ENCODE data around the gene DENND4A.

The DENND4A gene

GRCh38 chr15:65806397-65806796 lies 14.3 kb upstream of the DENND4A start:
- no peak for DNase-seq (ENCODE audit: low spot score)
- Histone ChIP-seq H3K4me3 (no peak overlapping the region), H3K27ac (no peak overlapping the region)
- TF ChIP-seq CTCF (IDR thresholded peaks at IDR 0.05): no peak

- TF ChIP-seq CTCF (IDR thresholded peaks at IDR 0.05): no peak
- no peak for DNase-seq (ENCODE audit: low spot score)
- peak overlapping the region in 1 of 2 donors; percentile 44 for H3K27ac ChIP-seq
- no peak overlapping the region for H3K4me3 ChIP-seq
Measured at GRCh38 chr15:65805019-65805745, 13.1 kb upstream of the DENND4A start.

GRCh38 chr15:65804252-65804931 lies 12.3 kb upstream of the DENND4A start:
- DNase-seq (ENCODE audit: low spot score): no peak
- peak overlapping the region in 1 of 2 donors; percentile 44 for H3K27ac ChIP-seq
- no peak for TF ChIP-seq CTCF (IDR thresholded peaks at IDR 0.05)
- no peak overlapping the region for H3K4me3 ChIP-seq

- no peak for DNase-seq (ENCODE audit: low spot score)
- Histone ChIP-seq H3K4me3 (no peak overlapping the region), H3K27ac (no peak overlapping the region)
- no peak for TF ChIP-seq CTCF (IDR thresholded peaks at IDR 0.05)
Measured at GRCh38 chr15:65801229-65801805, 9.2 kb upstream of the DENND4A start.

- TF ChIP-seq CTCF (IDR thresholded peaks at IDR 0.05): no peak
- H3K4me3 ChIP-seq: no peak overlapping the region
- no peak overlapping the region for H3K27ac ChIP-seq
- DNase-seq (ENCODE audit: low spot score): no peak
Measured at GRCh38 chr15:65796610-65797078, 4.6 kb upstream of the DENND4A start.

- H3K27ac ChIP-seq: no peak overlapping the region
- no peak overlapping the region for H3K4me3 ChIP-seq
- no peak for TF ChIP-seq CTCF (IDR thresholded peaks at IDR 0.05)
- DNase-seq (ENCODE audit: low spot score): no peak
Measured at GRCh38 chr15:65795663-65796216, 3.6 kb upstream of the DENND4A start.

All from coronary artery (tissue), 2 donors.